Fibroblast of peridontal ligament (primary cell): ENCODE data around the gene HIVEP2.

Experiments
- DNase-seq: peaks from one replicate; pipeline ENCODE4 v3.0.0-alpha.2; 2010; ENCODE audit errors: extremely low read depth

The HIVEP2 gene

GRCh38 chr6:142786476-142786875, 158.5 kb downstream of the HIVEP2 start:
- DNase-seq: no peak

GRCh38 chr6:142784344-142784743, 160.6 kb downstream of the HIVEP2 start:
- DNase-seq: no peak

DNA sequence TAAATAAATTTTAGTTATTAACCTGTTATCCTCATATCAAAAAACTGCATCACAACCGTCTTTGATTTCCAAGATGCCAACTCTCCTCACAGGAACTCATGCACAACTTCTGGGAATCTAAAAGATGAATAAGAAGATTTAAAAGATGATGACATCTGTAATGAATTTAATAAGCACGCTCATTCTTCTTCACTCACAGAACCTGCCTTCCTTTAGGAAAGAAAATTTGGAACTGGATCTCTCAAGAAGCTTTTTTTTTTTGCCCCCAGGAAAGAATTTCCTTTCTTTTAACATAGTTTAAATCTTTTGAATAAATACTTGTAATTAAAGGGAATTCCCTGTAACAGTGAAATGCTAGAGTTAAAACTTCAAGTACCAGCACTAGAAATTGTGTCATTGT, 161.5 kb downstream of the HIVEP2 start:
- DNase-seq: peak; percentile 18

- peak; percentile 13 for DNase-seq
These were observed 163.8 kb downstream of the HIVEP2 start for GRCh38 chr6:142781129-142781528.

GRCh38 chr6:142773859-142774648, 170.9 kb downstream of the HIVEP2 start:
- DNase-seq: no peak

DNA sequence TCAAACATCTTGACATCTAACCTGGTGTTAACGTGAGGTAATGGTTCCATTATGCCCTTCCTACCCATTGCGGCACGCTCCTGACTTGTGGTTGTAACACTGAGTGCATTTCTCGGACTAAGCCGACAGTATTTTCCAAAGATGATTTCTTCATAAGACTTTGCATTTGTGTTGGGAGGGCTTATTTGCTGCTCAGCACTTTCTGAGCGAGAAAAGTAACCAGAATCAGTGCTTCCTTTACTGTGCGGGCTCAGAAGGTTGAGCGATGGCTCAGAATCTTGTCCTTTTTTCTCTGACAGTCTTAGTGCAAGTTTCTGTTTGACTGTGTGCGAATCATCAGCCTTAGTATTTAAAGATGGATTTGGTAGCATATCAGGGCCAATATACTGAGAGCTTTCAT, 171.7 kb downstream of the HIVEP2 start:
- no peak for DNase-seq

GRCh38 chr6:142771162-142771561, 173.8 kb downstream of the HIVEP2 start:
- no peak for DNase-seq

DNA sequence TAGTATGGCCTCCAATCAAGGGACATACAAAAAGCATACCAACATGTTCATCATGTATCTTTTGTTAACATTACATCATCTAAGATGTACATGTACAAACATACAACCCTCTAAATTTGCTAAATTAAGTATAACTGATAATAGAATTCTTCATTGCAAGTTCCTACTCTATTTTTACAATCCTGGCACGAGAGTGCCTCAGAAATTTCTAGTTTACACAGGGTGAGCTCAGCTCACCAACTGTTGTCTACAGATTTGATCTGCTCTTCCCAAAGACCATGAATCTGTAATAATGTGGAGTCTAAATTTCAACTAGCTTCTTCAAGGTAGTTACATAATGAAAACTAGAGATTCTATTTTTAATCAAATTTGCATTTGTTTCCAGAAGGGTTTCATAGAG, 179.7 kb downstream of the HIVEP2 start:
- no peak for DNase-seq

GRCh38 chr6:142764311-142764710, 180.7 kb downstream of the HIVEP2 start:
- no peak for DNase-seq

- no peak for DNase-seq
These were observed 181.8 kb downstream of the HIVEP2 start for GRCh38 chr6:142763205-142763604.

GRCh38 chr6:142761756-142762155, 183.2 kb downstream of the HIVEP2 start:
- no peak for DNase-seq

GRCh38 chr6:142760152-142760551, 184.8 kb downstream of the HIVEP2 start:
- DNase-seq: peak; percentile 34

DNA sequence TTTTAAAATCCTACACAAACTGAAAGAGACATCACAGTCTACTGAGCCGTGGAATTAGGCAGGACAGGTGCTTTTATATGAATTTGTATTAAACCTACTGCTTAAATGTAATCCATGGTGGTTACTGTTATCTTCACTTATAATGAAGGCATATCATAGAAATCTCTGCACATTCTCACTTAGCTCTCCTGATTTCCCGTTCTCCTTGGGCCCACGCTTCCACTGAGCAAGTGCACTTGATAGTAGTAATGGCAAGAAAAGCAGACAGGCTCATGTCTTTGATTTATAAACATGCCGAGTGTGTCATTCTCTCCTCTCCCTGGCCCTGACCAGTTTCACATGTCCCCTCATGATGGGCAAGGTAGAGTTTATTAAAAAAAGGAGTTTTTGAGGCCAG, 186.3 kb downstream of the HIVEP2 start:
- no peak for DNase-seq

- no peak for DNase-seq
These were observed 186.9 kb downstream of the HIVEP2 start for GRCh38 chr6:142757852-142758628.

GRCh38 chr6:142756215-142756630, 188.8 kb downstream of the HIVEP2 start:
- peak; percentile 29 for DNase-seq

GRCh38 chr6:142753196-142753595, 191.8 kb downstream of the HIVEP2 start:
- no peak for DNase-seq

GRCh38 chr6:142752348-142752747, 192.6 kb downstream of the HIVEP2 start:
- DNase-seq: peak; percentile 8

- no peak for DNase-seq
These were observed 193.5 kb downstream of the HIVEP2 start for GRCh38 chr6:142751452-142751851.

GRCh38 chr6:142750998-142751397, 194.0 kb downstream of the HIVEP2 start:
- no peak for DNase-seq

DNA sequence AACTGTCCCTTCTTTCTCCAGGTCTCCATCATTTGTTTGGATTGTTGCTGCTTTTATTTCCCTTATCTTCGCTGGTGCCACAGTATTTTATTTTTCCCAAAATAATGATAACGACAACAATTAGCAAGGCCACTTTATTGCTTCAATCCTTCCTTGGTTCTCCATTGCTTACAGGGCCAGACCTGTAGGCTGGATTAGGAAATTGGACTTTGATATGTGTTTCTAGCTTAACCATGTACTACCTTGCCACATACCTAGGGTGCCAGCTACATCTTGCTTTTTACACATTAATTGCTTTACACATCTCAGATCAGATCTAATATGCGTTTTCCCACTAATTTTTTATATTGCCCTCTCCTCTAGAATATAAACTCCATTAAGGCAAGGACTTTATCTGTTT, 195.4 kb downstream of the HIVEP2 start:
- DNase-seq: no peak

DNA sequence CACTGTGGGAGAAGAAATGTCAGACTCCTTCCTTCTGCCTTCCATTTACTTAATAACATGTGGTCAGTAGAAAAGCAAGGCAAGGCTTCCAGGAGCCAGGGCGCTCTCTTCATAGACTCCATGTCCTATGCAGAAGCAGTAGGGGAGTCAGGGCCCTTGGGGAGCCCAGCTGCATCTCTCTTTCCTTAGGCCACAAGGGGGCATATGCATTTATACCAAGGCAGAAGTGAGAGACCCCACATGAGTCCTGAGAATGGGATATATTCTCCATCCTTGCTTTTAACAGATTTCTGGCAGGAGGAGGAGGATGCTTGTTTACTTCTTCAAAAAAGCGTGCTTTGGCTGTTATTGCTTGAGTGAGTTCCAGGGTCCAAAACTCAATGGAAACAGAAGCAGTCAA, 198.5 kb downstream of the HIVEP2 start:
- peak; percentile 20 for DNase-seq

GRCh38 chr6:142744836-142745235, 200.1 kb downstream of the HIVEP2 start:
- peak; percentile 35 for DNase-seq

- DNase-seq: no peak
These were observed 204.5 kb downstream of the HIVEP2 start for GRCh38 chr6:142740449-142740848.
